H1 (cell line): ENCODE data around the gene AMPD3. TPM values are rescaled to one million over a fixed set of nuclear protein-coding genes. Genes with fewer than 3 reads are reported as not detected.

ENCODE experiments used
- CTCF ChIA-PET: fragments of 300-600 bp; sonication (Branson Sonifier 250); formaldehyde crosslinking; loops from one replicate; lab custom pipeline; 2021; ENCODE audit not compliant: partially characterized antibody; lab: Charles Lee
- POLR2A ChIA-PET: fragments of 300-600 bp; sonication (Branson Sonifier 250); formaldehyde crosslinking; loops from one replicate; lab custom pipeline; 2021; ENCODE audit warnings: inconsistent platforms; ENCODE audit not compliant: partially characterized antibody; lab: Charles Lee
- DNase-seq, 2 experiments: peaks; one replicate each; pipeline versions ENCODE4 v3.0.0 to v3.0.0-alpha.2; 2010 to 2022; ENCODE audit warnings: low spot score in 2 of 2, low read depth in 1 of 2, mixed read lengths in 1 of 2
- FAIRE-seq: peaks from 2 replicates; lab custom pipeline; 2011; peaks lifted over from hg19 to GRCh38; lab: Jason Lieb, UNC
- H2AFZ ChIP-seq: 2 replicates; pipeline ENCODE4 v1.8.1; 2012; ENCODE audit warnings: low read length, inconsistent platforms
- H2AK5ac ChIP-seq: 2 replicates; pipeline ENCODE4 v1.6.1; 2013; ENCODE audit warnings: low read depth, low read length
- H2BK120ac ChIP-seq: replicated peaks from 2 replicates; pipeline ENCODE3; 2013; ENCODE audit warnings: low read depth, low read length, inconsistent platforms
- H2BK12ac ChIP-seq: 2 replicates; pipeline ENCODE4 v1.6.1; 2013; ENCODE audit warnings: low read depth, low read length
- H2BK15ac ChIP-seq: 2 replicates; pipeline ENCODE4 v1.6.1; 2013; ENCODE audit warnings: low read length
- H2BK20ac ChIP-seq: 2 replicates; pipeline ENCODE4 v1.6.1; 2013; ENCODE audit warnings: low read length
- H2BK5ac ChIP-seq: 2 replicates; pipeline ENCODE4 v1.6.1; 2013; ENCODE audit warnings: low read depth, low read length
- H3K14ac ChIP-seq: 2 replicates; pipeline ENCODE4 v1.6.1; 2013; ENCODE audit warnings: inconsistent platforms; ENCODE audit not compliant: insufficient read length
- H3K18ac ChIP-seq: 2 replicates; pipeline ENCODE4 v1.6.1; 2013; ENCODE audit warnings: low read length; ENCODE audit errors: extremely low read depth
- H3K23ac ChIP-seq: 2 replicates; pipeline ENCODE4 v1.6.1; 2013; ENCODE audit warnings: inconsistent platforms; ENCODE audit not compliant: insufficient read length
- H3K23me2 ChIP-seq: 2 replicates; pipeline ENCODE4 v1.6.1; 2013; ENCODE audit warnings: low read depth, low read length
- H3K27ac ChIP-seq: 2 replicates; pipeline ENCODE4 v1.6.1; 2011; ENCODE audit warnings: low read depth, low read length, inconsistent platforms
- H3K27me3 ChIP-seq, 4 experiments: replicated peaks in 1 of 4; 1 replicate in 1 of 4; 2 replicates in 3 of 4; pipeline versions ENCODE4 v1.6.1 to v1.8.1; 2011 to 2013; ENCODE audit warnings: low read length in 3 of 4, mild to moderate bottlenecking in 3 of 4, inconsistent platforms in 2 of 4, mixed read lengths in 2 of 4, moderate library complexity in 1 of 4; ENCODE audit not compliant: control insufficient read depth in 3 of 4, insufficient read depth in 3 of 4; ENCODE audit errors: extremely low read depth in 1 of 4
- H3K36me3 ChIP-seq, 4 experiments: 2 replicates each; pipeline versions ENCODE4 v1.6.1 to v1.8.1; 2011 to 2013; ENCODE audit warnings: mild to moderate bottlenecking in 4 of 4, low read length in 3 of 4, moderate library complexity in 2 of 4, control low read depth in 1 of 4, inconsistent platforms in 1 of 4; ENCODE audit not compliant: insufficient read depth in 4 of 4, control insufficient read depth in 2 of 4
- H3K4ac ChIP-seq: replicated peaks from 2 replicates; pipeline ENCODE3; 2013; ENCODE audit warnings: low read length, low read depth, mixed read lengths, inconsistent platforms; ENCODE audit not compliant: insufficient read length
- H3K4me1 ChIP-seq, 4 experiments: replicated peaks in 1 of 4; 1 replicate in 1 of 4; 2 replicates in 3 of 4; pipeline versions ENCODE4 v1.6.1 to v1.8.1; 2011 to 2013; ENCODE audit warnings: low read length in 3 of 4, inconsistent platforms in 2 of 4, mixed read lengths in 1 of 4; ENCODE audit not compliant: insufficient read depth in 4 of 4, control insufficient read depth in 3 of 4
- H3K4me2 ChIP-seq, 2 experiments: 2 replicates each; pipeline versions ENCODE4 v1.6.1 to v1.8.1; 2011 to 2013; ENCODE audit warnings: low read depth in 2 of 2, low read length in 2 of 2, control low read depth in 1 of 2, inconsistent platforms in 1 of 2, mild to moderate bottlenecking in 1 of 2; ENCODE audit not compliant: insufficient read depth in 1 of 2
- H3K4me3 ChIP-seq, 4 experiments: fragments of 200-600, 300-600 bp in 1 of 4; sonication (generic), shearing (Covaris generic), sonication (Bioruptor Twin) in 1 of 4; 2 replicates each; pipeline versions ENCODE4 v1.5.1 to v1.8.1; 2011 to 2016; ENCODE audit warnings: low read length in 4 of 4, low read depth in 3 of 4, control low read depth in 2 of 4, inconsistent platforms in 2 of 4, mild to moderate bottlenecking in 2 of 4, mixed read lengths in 1 of 4, moderate library complexity in 1 of 4; ENCODE audit not compliant: insufficient read depth in 2 of 4; ENCODE audit errors: extremely low read depth in 1 of 4
- H3K56ac ChIP-seq: replicated peaks from 2 replicates; pipeline ENCODE3; 2013; ENCODE audit warnings: low read depth, mild to moderate bottlenecking, mixed read lengths, low read length, inconsistent platforms; ENCODE audit not compliant: insufficient read length
- H3K79me1 ChIP-seq: 2 replicates; pipeline ENCODE4 v1.6.1; 2013; ENCODE audit warnings: low read depth, low read length, control low read depth
- H3K79me2 ChIP-seq, 2 experiments: 2 replicates each; pipeline versions ENCODE4 v1.6.1 to v1.8.1; 2012 to 2013; ENCODE audit warnings: low read length in 2 of 2, mild to moderate bottlenecking in 2 of 2, inconsistent platforms in 1 of 2; ENCODE audit not compliant: insufficient read depth in 2 of 2, control insufficient read depth in 1 of 2
- H3K9ac ChIP-seq, 4 experiments: replicated peaks in 1 of 4; 1 replicate in 1 of 4; 2 replicates in 3 of 4; pipeline versions ENCODE4 v1.6.1 to v1.8.1; 2011 to 2013; ENCODE audit warnings: low read depth in 3 of 4, low read length in 3 of 4, control low read depth in 2 of 4, mild to moderate bottlenecking in 2 of 4, moderate library complexity in 2 of 4, inconsistent platforms in 1 of 4; ENCODE audit errors: extremely low read depth in 1 of 4
- H3K9me3 ChIP-seq, 2 experiments: 2 replicates each; pipeline versions ENCODE4 v1.6.1 to v1.8.1; 2012 to 2013; ENCODE audit warnings: mild to moderate bottlenecking in 2 of 2, moderate library complexity in 2 of 2, control low read depth in 1 of 2, inconsistent platforms in 1 of 2, low read depth in 1 of 2, low read length in 1 of 2, mixed read lengths in 1 of 2; ENCODE audit not compliant: insufficient read depth in 2 of 2
- H4K20me1 ChIP-seq, 2 experiments: replicated peaks in 1 of 2; 2 replicates each; pipeline versions ENCODE3 to v1.8.1; 2011 to 2013; ENCODE audit warnings: inconsistent platforms in 2 of 2, low read length in 2 of 2, mild to moderate bottlenecking in 1 of 2; ENCODE audit not compliant: insufficient read depth in 2 of 2, control insufficient read depth in 1 of 2
- H4K5ac ChIP-seq: 2 replicates; pipeline ENCODE4 v1.6.1; 2013; ENCODE audit warnings: low read length, low read depth, mixed read lengths, inconsistent platforms; ENCODE audit not compliant: insufficient read length
- H4K8ac ChIP-seq: 2 replicates; pipeline ENCODE4 v1.8.0; 2013; ENCODE audit warnings: mild to moderate bottlenecking, moderate library complexity, low read length, inconsistent platforms; ENCODE audit not compliant: insufficient read depth; ENCODE audit errors: extremely low read depth
- H4K91ac ChIP-seq: replicated peaks from 2 replicates; pipeline ENCODE3; 2013; ENCODE audit warnings: low read length, mixed read lengths, inconsistent platforms; ENCODE audit not compliant: insufficient read length
- BACH1 ChIP-seq: IDR thresholded peaks from 2 replicates; pipeline ENCODE4 v1.6.1; 2012; ENCODE audit warnings: low read length, improper control_type of control experiment
- BCL11A ChIP-seq, 2 experiments: IDR thresholded peaks; one replicate each; pipeline ENCODE4 v1.6.1; 2011; ENCODE audit warnings: low read depth in 2 of 2, low read length in 2 of 2, mild to moderate bottlenecking in 2 of 2
- CREB1 ChIP-seq: IDR thresholded peaks from 2 replicates; pipeline ENCODE4 v1.6.1; 2012; ENCODE audit warnings: inconsistent platforms
- CTCF ChIP-seq, 3 experiments: IDR thresholded peaks; 1 replicate in 2 of 3; 2 replicates in 1 of 3; pipeline versions ENCODE4 v1.5.1 to v1.6.1; 2011; ENCODE audit warnings: low read length in 3 of 3, mild to moderate bottlenecking in 3 of 3, inconsistent platforms in 2 of 3, low read depth in 1 of 3, moderate library complexity in 1 of 3; ENCODE audit not compliant: insufficient read depth in 1 of 3; ENCODE audit errors: control extremely low read depth in 1 of 3
- EGR1 ChIP-seq: IDR thresholded peaks from 2 replicates; pipeline ENCODE4 v1.6.1; 2011; ENCODE audit warnings: low read depth, low read length, borderline replicate concordance
- EZH2 ChIP-seq: fragments of 200-600 bp; sonication (generic); IDR thresholded peaks from 2 replicates; pipeline ENCODE4 v1.7.1; 2012; ENCODE audit warnings: low read depth, mild to moderate bottlenecking, moderate library complexity, low read length, inconsistent platforms; ENCODE audit not compliant: severe bottlenecking
- KDM5A ChIP-seq: fragments of 200-600 bp; IDR thresholded peaks from 2 replicates; pipeline ENCODE4 v1.7.1; 2012; ENCODE audit warnings: mild to moderate bottlenecking, low read length, inconsistent platforms, mixed read lengths
- NANOG ChIP-seq: IDR thresholded peaks from 2 replicates; pipeline ENCODE4 v1.6.1; 2011; ENCODE audit warnings: low read length, low read depth, mild to moderate bottlenecking, inconsistent platforms; ENCODE audit not compliant: insufficient read depth, poor library complexity, severe bottlenecking
- RAD21 ChIP-seq, 2 experiments: IDR thresholded peaks in 1 of 2; conservative IDR thresholded peaks in 1 of 2; 2 replicates each; pipeline ENCODE4 v1.6.1; 2011; ENCODE audit warnings: low read depth in 2 of 2, low read length in 2 of 2, improper control_type of control experiment in 1 of 2, inconsistent platforms in 1 of 2, mild to moderate bottlenecking in 1 of 2, moderate library complexity in 1 of 2
- SAP30 ChIP-seq: fragments of 300-600 bp; sonication (generic); IDR thresholded peaks from 2 replicates; pipeline ENCODE4 v1.7.1; 2012; ENCODE audit warnings: low read length, moderate library complexity, mild to moderate bottlenecking, inconsistent platforms; ENCODE audit not compliant: insufficient read depth, insufficient replicate concordance
- SP1 ChIP-seq: IDR thresholded peaks from 2 replicates; pipeline ENCODE4 v1.6.1; 2011; ENCODE audit warnings: low read depth, low read length
- YY1 ChIP-seq: IDR thresholded peaks from 2 replicates; pipeline ENCODE4 v1.6.1; 2011; ENCODE audit warnings: low read depth, mild to moderate bottlenecking, low read length
- WGBS, 2 experiments: shearing (Covaris generic) in 1 of 2; methylation state at CpG; one replicate each; pipeline versions ENCODE4 v1.1.6 to v1.1.7; 2013 to 2015; ENCODE audit warnings: low lambda C conversion rate in 2 of 2, mixed read lengths in 2 of 2, inconsistent platforms in 1 of 2, low coverage in 1 of 2, missing lambda C conversion rate in 1 of 2; ENCODE audit not compliant: insufficient replicate concordance in 2 of 2, insufficient coverage in 1 of 2, insufficient read length in 1 of 2; ENCODE audit errors: extremely low coverage in 1 of 2, missing lambda C conversion rate in 1 of 2; 5-methylcytosine and 5-hydroxymethylcytosine counted together
- polyA plus RNA-seq, 7 experiments: library from polyadenylated mRNA; depleted of rRNA in 3 of 7; stranded (reverse) in 5 of 7; unstranded in 2 of 7; fragments of >200 nt in 5 of 7; fragments of 200-250 nt in 2 of 7; gene quantifications; 1 replicate in 5 of 7; 2 replicates in 1 of 7; 4 replicates in 1 of 7; pipeline versions ENCODE4 v1.2.1 to v1.2.3, GENCODE V29; 2011 to 2013; ENCODE audit warnings: missing spikeins in 2 of 7, mixed read lengths in 2 of 7
- total RNA-seq: library from RNA; stranded (reverse); fragmentation: NEBNext Ultra II Directional; extraction: Animal tissue kit (Norgen Biotek cat#: 25700); gene quantifications from 2 replicates; pipeline ENCODE4 v1.2.1, GENCODE V29; 2021

AMPD3 gene
- total and polyA plus RNA-seq, 2 of the 8 experiments (the other 6 are each of a cell fraction or from before 2014, with no cell fraction given) = 4.0 to 6.3 TPM

- Histone ChIP-seq H4K91ac (no peak overlapping the region), H3K4me1 (no peaks in the 10 kb centered on the region), H4K5ac (no peak overlapping the region), H3K36me3 (no peaks in the 10 kb centered on the region), H3K23ac (no peak overlapping the region), H2BK120ac (no peak overlapping the region), H3K4me3 (no peak overlapping the region), H3K27ac (no peak overlapping the region), H3K79me1 (no peaks in the 10 kb centered on the region), H2AFZ (no peak overlapping the region), H3K56ac (no peak overlapping the region), H2BK15ac (no peak overlapping the region), H3K4ac (no peak overlapping the region), H3K18ac (no peak overlapping the region), H4K20me1 (no peaks in the 10 kb centered on the region), H3K9me3 (no peaks in the 10 kb centered on the region), H3K27me3 (no peaks in the 10 kb centered on the region), H2BK20ac (no peak overlapping the region), H3K23me2 (no peaks in the 10 kb centered on the region), H2BK5ac (no peak overlapping the region), H3K9ac (no peak overlapping the region), H3K4me2 (no peak overlapping the region), H4K8ac (no peak overlapping the region), H2BK12ac (no peak overlapping the region), H3K14ac (no peak overlapping the region), H2AK5ac (no peak overlapping the region), H3K79me2 (no peaks in the 10 kb centered on the region)
- FAIRE-seq (no peak), DNase-seq (no peak)
- ChIA-PET POLR2A (no interaction called here), CTCF (interaction anchor here (1.0 to 1.5 kb wide), 2 partner anchors 18 to 21 kb away, joined by 3 read pairs; no protein-coding TSS in a partner anchor)
- WGBS, 2 experiments = 85% methylated on average over 3 of the region's 3 CpGs; no CpG with 5 or more reads in 1 of the 2 experiments
- TF ChIP-seq BCL11A (IDR thresholded peaks at IDR 0.05; ENCODE audit: low read depth in 2 of 2, low read length in 2 of 2) (no peak), CREB1 (no peak), SP1 (no peak), CTCF (IDR thresholded peaks at IDR 0.05; ENCODE audit: control extremely low read depth in 1 of 3, insufficient read depth in 1 of 3, low read depth in 1 of 3, low read length in 3 of 3) (no peak), BACH1 (no peak), EGR1 (no peak), KDM5A (no peak), EZH2 (no peak), RAD21 (IDR thresholded peaks at IDR 0.05 in 1 of 2, conservative IDR thresholded peaks at IDR 0.05 in 1 of 2; ENCODE audit: low read depth in 2 of 2, low read length in 2 of 2) (no peak), SAP30 (no peak), YY1 (no peak), NANOG (no peak)
These were observed 36.1 kb upstream of the AMPD3 start for GRCh38 chr11:10418950-10419310.
